Sigmoid colon (tissue), 7 donors: ENCODE measurements around the gene ASCL2. TPM values are rescaled to one million over a fixed set of nuclear protein-coding genes. Genes with fewer than 3 reads are reported as not detected.

Experiments
- DNase-seq: peaks from one replicate; pipeline ENCODE4 v3.0.0-alpha.2; 2019
- H3K27ac ChIP-seq, 4 donors: fragments of 200-600 bp; sonication (generic); one replicate each; pipeline ENCODE4 v1.5.1; 2016 to 2019; ENCODE audit warnings: mild to moderate bottlenecking in 1 of 4
- H3K27me3 ChIP-seq, 3 donors: fragments of 200-600 bp; sonication (generic); one replicate each; pipeline ENCODE4 v1.5.1; 2019; ENCODE audit warnings: mild to moderate bottlenecking in 1 of 3
- H3K36me3 ChIP-seq, 4 donors: fragments of 200-600 bp; sonication (generic); one replicate each; pipeline ENCODE4 v1.5.1; 2016 to 2019
- H3K4me1 ChIP-seq, 4 donors: fragments of 200-600 bp; sonication (generic); one replicate each; pipeline ENCODE4 v1.5.1; 2017 to 2019
- H3K4me3 ChIP-seq, 4 donors: fragments of 200-600 bp; sonication (generic); one replicate each; pipeline ENCODE4 v1.5.1; 2017 to 2019; ENCODE audit warnings: mild to moderate bottlenecking in 2 of 4, moderate library complexity in 1 of 4
- H3K9me3 ChIP-seq, 4 donors: fragments of 200-600 bp in 3 of 4; sonication (generic) in 3 of 4; one replicate each; pipeline versions ENCODE4 v1.5.1 to v1.6.1; 2013 to 2019
- CTCF ChIP-seq, 4 experiments: fragments of 450-650 bp in 3 of 4; fragments of 200-600 bp in 1 of 4; IDR thresholded peaks; one replicate each; pipeline ENCODE4 v1.5.1; 2016 to 2019; ENCODE audit warnings: antibody characterized with exemption in 4 of 4, mild to moderate bottlenecking in 3 of 4, moderate library complexity in 2 of 4
- EP300 ChIP-seq, 4 donors: sonication (generic); formaldehyde crosslinking; IDR thresholded peaks; one replicate each; pipeline ENCODE4 v1.6.1; 2017; ENCODE audit warnings: antibody characterized with exemption in 4 of 4
- POLR2A ChIP-seq, 2 donors: fragments of 450-650 bp; IDR thresholded peaks; one replicate each; pipeline ENCODE4 v1.6.1; 2016; ENCODE audit warnings: antibody characterized with exemption in 2 of 2, mild to moderate bottlenecking in 2 of 2, moderate library complexity in 2 of 2
- POLR2AphosphoS5 ChIP-seq, 4 donors: sonication (generic); formaldehyde crosslinking; IDR thresholded peaks; one replicate each; pipeline ENCODE4 v1.6.1; 2017; ENCODE audit warnings: antibody characterized with exemption in 4 of 4
- WGBS, 2 donors: extraction: QIAGEN DNeasy Blood & Tissue Kit; methylation state at CpG; one replicate each; pipeline ENCODE4 v1.1.7; 2013; 5-methylcytosine and 5-hydroxymethylcytosine counted together
- intact Hi-C: fragments of 100-400 bp; cut with DNase I; formaldehyde crosslinking; loops from one replicate; pipeline ENCODE4 v1.15.1; 2023
- polyA plus RNA-seq, 3 donors: library from polyadenylated mRNA; stranded (reverse); fragments of 200-250 nt; gene quantifications; one replicate each; pipeline ENCODE4 v1.2.3, GENCODE V29; 2013
- total RNA-seq, 4 donors: library from RNA; depleted of rRNA; stranded (reverse); fragments of >200 nt; gene quantifications; one replicate each; pipeline ENCODE4 v1.1.0, GENCODE V29; 2016
- donor health status: healthy with polysubstance abuse.
- donor health status: Bipolar disorder and iron deficiency.
- donor health status: healthy.

ASCL2 gene
- total and polyA plus RNA-seq, 7 donors: 0.28 to 4.8 (median 1.2) TPM; not detected in 2

- intact Hi-C loops: loop anchor here (2.0 to 10.0 kb wide), 3 partner anchors 106 to 438 kb away; no protein-coding TSS in a partner anchor
- H3K36me3 ChIP-seq: no peaks in the 10 kb centered on the region
- H3K4me3 ChIP-seq: peak overlapping the region in 3 of 4 donors; percentile 3 to 24 (median 24)
- DNase-seq: peak; percentile 76
- 55 to 69% methylated on average over 18 of the region's 18 CpGs for WGBS, 2 donors
- no peaks in the 10 kb centered on the region for H3K27me3 ChIP-seq
- H3K9me3 ChIP-seq: no peaks in the 10 kb centered on the region
- peak overlapping the region in 3 of 4 donors; percentile 91 to 94 (median 94) for H3K27ac ChIP-seq
- peaks cover 0 to 61% (median 51%) of the 10 kb centered on the region in 4 donors for H3K4me1 ChIP-seq
- TF ChIP-seq POLR2AphosphoS5 (IDR thresholded peaks at IDR 0.05) (no peak), POLR2A (IDR thresholded peaks at IDR 0.05) (no peak), EP300 (IDR thresholded peaks at IDR 0.05) (no peak), CTCF (IDR thresholded peaks at IDR 0.05) (no peak)
Measured at GRCh38 chr11:2302896-2303626, 32.7 kb upstream of the ASCL2 start.

- no peaks in the 10 kb centered on the region for H3K36me3 ChIP-seq
- H3K4me1 ChIP-seq: peaks cover 0 to 55% (median 47%) of the 10 kb centered on the region in 4 donors
- no peaks in the 10 kb centered on the region for H3K27me3 ChIP-seq
- intact Hi-C loops: loop anchor here (2.0 to 10.0 kb wide), 3 partner anchors 106 to 438 kb away; no protein-coding TSS in a partner anchor
- no peaks in the 10 kb centered on the region for H3K9me3 ChIP-seq
- 51 to 70% methylated on average over 16 of the region's 16 CpGs for WGBS, 2 donors
- DNase-seq: no peak
- H3K4me3 ChIP-seq: peak overlapping the region in 3 of 4 donors; percentile 3 to 24 (median 24)
- peak overlapping the region in 3 of 4 donors; percentile 91 to 94 (median 94) for H3K27ac ChIP-seq
- no peak for TF ChIP-seq EP300 (IDR thresholded peaks at IDR 0.05)
- no peak for TF ChIP-seq CTCF (IDR thresholded peaks at IDR 0.05)
- TF ChIP-seq POLR2A (IDR thresholded peaks at IDR 0.05): no peak
- no peak for TF ChIP-seq POLR2AphosphoS5 (IDR thresholded peaks at IDR 0.05)
Measured at GRCh38 chr11:2302306-2302895, 32.0 kb upstream of the ASCL2 start.

GRCh38 chr11:2301631-2302305 is 31.4 kb upstream of the ASCL2 start, which contains the start of the genes C11orf21 and TSPAN32:
TSS of gene C11orf21 (minus strand) at chr11:2301918. CDS start at chr11:2301808, 110 bp downstream.
TSS of gene TSPAN32 (plus strand) at chr11:2302013. CDS start at chr11:2302150, 137 bp downstream.
- peaks cover 0 to 48% (median 41%) of the 10 kb centered on the region in 4 donors for H3K4me1 ChIP-seq
- intact Hi-C loops: loop anchor here (2.0 to 10.0 kb wide), 3 partner anchors 105 to 437 kb away; no protein-coding TSS in a partner anchor
- H3K27me3 ChIP-seq: no peaks in the 10 kb centered on the region
- WGBS, 2 donors: 34 to 49% methylated on average over 16 of the region's 16 CpGs
- H3K9me3 ChIP-seq: no peaks in the 10 kb centered on the region
- H3K4me3 ChIP-seq: peak within 1 kb of the TSS in 3 of 4 donors; percentile 3 to 24 (median 24)
- no peak for TF ChIP-seq EP300 (IDR thresholded peaks at IDR 0.05)
- TF ChIP-seq POLR2AphosphoS5 (IDR thresholded peaks at IDR 0.05): no peak
- no peak for TF ChIP-seq CTCF (IDR thresholded peaks at IDR 0.05)
- no peak for TF ChIP-seq POLR2A (IDR thresholded peaks at IDR 0.05)
- DNase-seq: no peak
- no peaks in the 10 kb centered on the region for H3K36me3 ChIP-seq
- peak within 1 kb of the TSS in 3 of 4 donors; percentile 91 to 94 (median 94) for H3K27ac ChIP-seq

- H3K4me3 ChIP-seq: peak overlapping the region in 1 of 4 donors; percentile 24
- H3K27me3 ChIP-seq: no peaks in the 10 kb centered on the region
- peaks cover 0 to 44% (median 37%) of the 10 kb centered on the region in 4 donors for H3K4me1 ChIP-seq
- no peak for TF ChIP-seq POLR2A (IDR thresholded peaks at IDR 0.05)
- no peak for TF ChIP-seq EP300 (IDR thresholded peaks at IDR 0.05)
- TF ChIP-seq CTCF (IDR thresholded peaks at IDR 0.05): no peak
- TF ChIP-seq POLR2AphosphoS5 (IDR thresholded peaks at IDR 0.05): no peak
- no peak for DNase-seq
- 50 to 64% methylated on average over 24 of the region's 24 CpGs for WGBS, 2 donors
- H3K27ac ChIP-seq: no peak overlapping the region
- intact Hi-C loops: loop anchor here (5.0 to 10.0 kb wide), 2 partner anchors 231 to 436 kb away; no protein-coding TSS in a partner anchor
- H3K36me3 ChIP-seq: no peaks in the 10 kb centered on the region
- no peaks in the 10 kb centered on the region for H3K9me3 ChIP-seq
Measured at GRCh38 chr11:2300936-2301630, 30.7 kb upstream of the ASCL2 start.
